Vagina (tissue), 2 donors: ENCODE results near the gene TCN2. TPM values are rescaled to one million over a fixed set of nuclear protein-coding genes. Genes with fewer than 3 reads are reported as not detected.

Experiments used
- DNase-seq, 2 donors: peaks; one replicate each; pipeline ENCODE4 v3.0.0-alpha.2; 2017; ENCODE audit errors: extremely low spot score in 2 of 2
- H3K27ac ChIP-seq: fragments of 200-600 bp; sonication (generic); one replicate; pipeline ENCODE4 v1.5.1; 2019
- H3K27me3 ChIP-seq: fragments of 200-600 bp; sonication (generic); one replicate; pipeline ENCODE4 v1.5.1; 2019
- H3K36me3 ChIP-seq, 2 donors: fragments of 200-600 bp; sonication (generic); one replicate each; pipeline ENCODE4 v1.5.1; 2017 to 2019
- H3K4me1 ChIP-seq: fragments of 200-600 bp; sonication (generic); one replicate; pipeline ENCODE4 v1.5.1; 2019
- H3K4me3 ChIP-seq, 2 donors: fragments of 200-600 bp; sonication (generic); 1 replicate in 1 of 2; 2 replicates in 1 of 2; pipeline ENCODE4 v1.5.1; 2016 to 2019
- H3K9me3 ChIP-seq: fragments of 200-600 bp; sonication (generic); one replicate; pipeline ENCODE4 v1.5.1; 2019
- CTCF ChIP-seq, 3 experiments: fragments of 450-650 bp in 2 of 3; fragments of 200-600 bp in 1 of 3; sonication (generic) in 1 of 3; IDR thresholded peaks; one replicate each; pipeline ENCODE4 v1.5.1; 2017 to 2019; ENCODE audit warnings: antibody characterized with exemption in 3 of 3, mild to moderate bottlenecking in 2 of 3, moderate library complexity in 2 of 3
- POLR2A ChIP-seq, 2 donors: fragments of 450-650 bp; IDR thresholded peaks; one replicate each; pipeline ENCODE4 v1.6.1; 2017; ENCODE audit warnings: antibody characterized with exemption in 2 of 2, mild to moderate bottlenecking in 2 of 2, moderate library complexity in 2 of 2
- POLR2AphosphoS5 ChIP-seq, 2 donors: sonication (generic); formaldehyde crosslinking; IDR thresholded peaks; one replicate each; pipeline ENCODE4 v1.9.0; 2017; ENCODE audit warnings: antibody characterized with exemption in 2 of 2, mild to moderate bottlenecking in 2 of 2, low read depth in 1 of 2; ENCODE audit not compliant: insufficient read depth in 1 of 2
- intact Hi-C: fragments of 100-400 bp; cut with DNase I; formaldehyde crosslinking; loops from one replicate; pipeline ENCODE4 v1.15.1; 2023
- total RNA-seq: library from RNA; depleted of rRNA; stranded (reverse); fragments of >200 nt; gene quantifications from one replicate; pipeline ENCODE4 v1.2.3, GENCODE V29; 2016

TCN2 gene
- total RNA-seq, 1 donor from 2014 or later: 20.4 TPM

GRCh38 chr22:30634471-30635233, 27.7 kb downstream of the TCN2 start:
- no peaks in the 10 kb centered on the region for H3K36me3 ChIP-seq
- intact Hi-C loops: loop anchor here (10.0 kb wide), 2 partner anchors 120 to 290 kb away; no protein-coding TSS in a partner anchor
- peaks cover 37% of the 10 kb centered on the region for H3K4me1 ChIP-seq
- DNase-seq: peak in 1 of 2 donors; percentile 92
- peak overlapping the region; percentile 98 for H3K27ac ChIP-seq
- H3K4me3 ChIP-seq: peak overlapping the region; percentile 57 to 82
- no peaks in the 10 kb centered on the region for H3K9me3 ChIP-seq
- H3K27me3 ChIP-seq: no peaks in the 10 kb centered on the region
- TF ChIP-seq POLR2A (IDR thresholded peaks at IDR 0.05) (no peak), CTCF (IDR thresholded peaks at IDR 0.05) (peak; percentile 88 to 99 (median 96)), POLR2AphosphoS5 (IDR thresholded peaks at IDR 0.05; ENCODE audit: insufficient read depth in 1 of 2, low read depth in 1 of 2) (peak; percentile 64 to 81)

DNA sequence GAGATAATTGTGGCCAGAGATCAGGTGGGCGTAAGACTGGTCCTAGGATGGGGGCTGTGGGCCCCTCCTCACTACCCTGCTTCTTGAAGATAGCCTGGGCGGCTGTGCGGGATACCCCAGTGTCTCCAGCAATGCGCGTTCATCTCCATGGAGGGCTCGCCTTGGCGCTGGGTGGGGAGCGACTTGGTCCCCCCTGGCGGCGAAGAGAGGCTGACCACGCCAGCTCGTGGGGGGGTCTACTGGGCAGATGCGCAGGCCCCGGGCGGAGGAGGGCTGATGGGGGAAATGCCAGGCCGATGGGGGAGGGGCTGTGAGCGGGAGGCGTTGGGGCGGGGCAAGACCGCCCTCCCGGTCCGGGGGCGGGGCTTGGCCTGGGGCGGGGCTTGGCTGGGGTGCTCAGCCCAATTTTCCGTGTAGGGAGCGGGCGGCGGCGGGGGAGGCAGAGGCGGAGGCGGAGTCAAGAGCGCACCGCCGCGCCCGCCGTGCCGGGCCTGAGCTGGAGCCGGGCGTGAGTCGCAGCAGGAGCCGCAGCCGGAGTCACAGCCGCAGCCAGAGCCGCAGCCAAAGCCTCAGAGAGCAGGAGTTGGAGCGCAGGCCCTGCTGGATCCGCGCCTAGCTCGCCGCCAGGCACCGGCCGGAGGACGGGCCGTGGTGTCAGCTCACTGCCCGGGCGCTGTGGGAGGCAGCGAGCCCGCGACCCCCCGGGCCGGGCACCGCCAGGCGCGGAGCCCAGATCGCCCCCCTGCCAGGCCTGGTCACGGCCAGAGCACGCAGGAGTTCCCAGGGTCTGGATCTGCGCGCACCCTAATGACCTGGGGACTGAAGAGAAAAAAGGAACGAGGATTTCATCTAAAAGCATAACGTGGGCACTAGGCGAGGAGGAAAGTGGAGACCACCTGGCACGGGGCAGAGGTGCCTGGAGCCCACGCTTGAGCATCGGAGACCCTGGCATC, 28.6 kb downstream of the TCN2 start, which contains the start of gene SLC35E4:
SLC35E4 (plus strand) TSS at position 509 of the 953 bp plus-strand sequence. CDS start 670 bp downstream, outside the sequence.
- Histone ChIP-seq H3K27me3 (no peaks in the 10 kb centered on the region), H3K4me3 (peak within 1 kb of the TSS; percentile 57 to 82), H3K9me3 (no peaks in the 10 kb centered on the region), H3K36me3 (no peaks in the 10 kb centered on the region), H3K4me1 (peaks cover 37% of the 10 kb centered on the region), H3K27ac (peak within 1 kb of the TSS; percentile 98)
- peak in 1 of 2 donors; percentile 57 for TF ChIP-seq POLR2AphosphoS5 (IDR thresholded peaks at IDR 0.05; ENCODE audit: insufficient read depth in 1 of 2, low read depth in 1 of 2)
- TF ChIP-seq POLR2A (IDR thresholded peaks at IDR 0.05): peak in 1 of 2 donors; percentile 61
- peak in 2 of 3 experiments; percentile 15 to 35 for TF ChIP-seq CTCF (IDR thresholded peaks at IDR 0.05)
- peak in 1 of 2 donors; percentile 91 for DNase-seq
- intact Hi-C loops: loop anchor here (10.0 kb wide), 2 partner anchors 119 to 289 kb away; no protein-coding TSS in a partner anchor

GRCh38 chr22:30636226-30637077, 29.5 kb downstream of the TCN2 start:
- intact Hi-C loops: loop anchor here (10.0 kb wide), 2 partner anchors 118 to 288 kb away; no protein-coding TSS in a partner anchor
- peak overlapping the region; percentile 98 for H3K27ac ChIP-seq
- H3K27me3 ChIP-seq: no peaks in the 10 kb centered on the region
- TF ChIP-seq POLR2AphosphoS5 (IDR thresholded peaks at IDR 0.05; ENCODE audit: insufficient read depth in 1 of 2, low read depth in 1 of 2) (peak in 1 of 2 donors; percentile 16), POLR2A (IDR thresholded peaks at IDR 0.05) (no peak)
- no peaks in the 10 kb centered on the region for H3K36me3 ChIP-seq
- H3K4me3 ChIP-seq: peak overlapping the region; percentile 57 to 82
- no peaks in the 10 kb centered on the region for H3K9me3 ChIP-seq
- H3K4me1 ChIP-seq: peaks cover 37% of the 10 kb centered on the region
- DNase-seq: no peak

- peaks cover 0 to 3% of the 10 kb centered on the region in 2 donors for H3K36me3 ChIP-seq
- no peak overlapping the region for H3K27ac ChIP-seq
- no peak for DNase-seq
- H3K4me1 ChIP-seq: peaks cover 37% of the 10 kb centered on the region
- H3K4me3 ChIP-seq: peak overlapping the region in 1 of 2 donors; percentile 82
- H3K27me3 ChIP-seq: no peaks in the 10 kb centered on the region
- no peak for TF ChIP-seq POLR2AphosphoS5 (IDR thresholded peaks at IDR 0.05; ENCODE audit: insufficient read depth in 1 of 2, low read depth in 1 of 2)
- intact Hi-C loops: loop anchor here (10.0 kb wide), 2 partner anchors 117 to 287 kb away; no protein-coding TSS in a partner anchor
- H3K9me3 ChIP-seq: no peaks in the 10 kb centered on the region
Observed at GRCh38 chr22:30637701-30638114, 30.7 kb downstream of the TCN2 start.

DNA sequence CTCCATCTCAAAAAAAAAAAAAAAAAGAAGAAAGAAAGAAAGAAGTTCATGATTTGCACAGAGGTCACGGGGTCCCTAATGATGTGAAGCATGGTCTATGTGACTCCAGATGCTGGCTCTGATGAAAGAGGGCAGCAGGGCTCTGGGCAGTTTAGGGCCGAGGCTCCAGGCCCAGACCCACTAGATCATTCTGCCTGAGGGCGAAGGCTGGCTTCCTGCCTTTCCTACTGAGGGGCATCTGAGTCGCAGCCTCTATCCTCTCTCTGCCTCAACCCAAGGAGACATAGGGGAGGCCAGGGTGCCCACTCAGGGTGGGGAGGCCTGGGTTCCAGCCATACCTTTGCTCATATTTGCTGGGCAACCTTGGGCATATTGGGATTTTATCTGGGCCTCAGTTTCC, 33.4 kb downstream of the TCN2 start:
- Histone ChIP-seq H3K4me1 (peaks cover 25% of the 10 kb centered on the region), H3K4me3 (no peak overlapping the region), H3K27ac (no peak overlapping the region), H3K27me3 (no peaks in the 10 kb centered on the region), H3K36me3 (peaks cover 0 to 3% of the 10 kb centered on the region in 2 donors), H3K9me3 (no peaks in the 10 kb centered on the region)
- TF ChIP-seq POLR2AphosphoS5 (IDR thresholded peaks at IDR 0.05; ENCODE audit: insufficient read depth in 1 of 2, low read depth in 1 of 2) (no peak), CTCF (IDR thresholded peaks at IDR 0.05) (no peak), POLR2A (IDR thresholded peaks at IDR 0.05) (no peak)
- DNase-seq: no peak
- intact Hi-C loops: no loop called here
